Natural killer cell (primary cell): Measurements from ENCODE around the gene THOC6. TPM values are rescaled to one million over a fixed set of nuclear protein-coding genes. Genes with fewer than 3 reads are reported as not detected.

Experiments
- ATAC-seq, 3 donors: fragments of 150-1000 bp in 2 of 3; fragments of 200-7000 bp in 1 of 3; cut with Tn5 transposase; 1 replicate in 1 of 3; 2 replicates in 2 of 3; pipeline ENCODE4 v1.10.0; 2021; ENCODE audit warnings: mild to moderate bottlenecking in 2 of 3, moderate library complexity in 2 of 3
- DNase-seq, 2 donors: peaks; one replicate each; pipeline versions ENCODE4 v3.0.0 to v3.0.0-alpha.2; 2013 to 2021; ENCODE audit warnings: mixed read lengths in 1 of 2
- H3K27ac ChIP-seq: one replicate; pipeline ENCODE4 v1.5.1; 2013; ENCODE audit warnings: mild to moderate bottlenecking, low read length
- H3K27me3 ChIP-seq: one replicate; pipeline ENCODE4 v1.6.1; 2013; ENCODE audit warnings: low read length; ENCODE audit not compliant: control insufficient read depth, insufficient read depth
- H3K36me3 ChIP-seq: one replicate; pipeline ENCODE4 v1.6.1; 2013; ENCODE audit warnings: low read length; ENCODE audit not compliant: control insufficient read depth, insufficient read depth
- H3K4me1 ChIP-seq: one replicate; pipeline ENCODE4 v1.6.1; 2013; ENCODE audit warnings: low read length; ENCODE audit not compliant: control insufficient read depth, insufficient read depth
- H3K4me3 ChIP-seq: one replicate; pipeline ENCODE4 v1.5.1; 2013; ENCODE audit warnings: low read length
- H3K9me3 ChIP-seq: one replicate; pipeline ENCODE4 v1.6.1; 2013; ENCODE audit warnings: low read length; ENCODE audit not compliant: control insufficient read depth, insufficient read depth
- H3K27ac Mint-ChIP-seq, 2 donors: one replicate each; pipeline ENCODE4 v1.8.0; 2022; ENCODE audit warnings: mild to moderate bottlenecking in 2 of 2, mixed read lengths in 2 of 2, moderate library complexity in 1 of 2
- H3K27me3 Mint-ChIP-seq, 2 donors: one replicate each; pipeline ENCODE4 v1.8.0; 2022; ENCODE audit warnings: low read depth in 2 of 2, mixed read lengths in 2 of 2
- H3K36me3 Mint-ChIP-seq: one replicate; pipeline ENCODE4 v1.8.0; 2022; ENCODE audit warnings: mixed read lengths
- H3K4me1 Mint-ChIP-seq, 2 donors: one replicate each; pipeline ENCODE4 v1.8.0; 2022; ENCODE audit warnings: mixed read lengths in 2 of 2
- H3K4me3 Mint-ChIP-seq: one replicate; pipeline ENCODE4 v1.8.0; 2022; ENCODE audit warnings: mild to moderate bottlenecking, moderate library complexity, mixed read lengths
- H3K9me3 Mint-ChIP-seq, 2 donors: one replicate each; pipeline ENCODE4 v1.8.0; 2022; ENCODE audit warnings: mixed read lengths in 2 of 2
- CTCF ChIP-seq: fragments of 200-600 bp; IDR thresholded peaks from one replicate; pipeline ENCODE4 v1.8.0; 2022; ENCODE audit warnings: antibody characterized with exemption
- WGBS: methylation state at CpG from one replicate; pipeline ENCODE4 v1.1.7; 2013; ENCODE audit warnings: missing lambda C conversion rate; ENCODE audit not compliant: insufficient coverage; 5-methylcytosine and 5-hydroxymethylcytosine counted together
- intact Hi-C: fragments of 100-400 bp; cut with micrococcal nuclease; formaldehyde crosslinking; loops from one replicate; pipeline ENCODE4 v1.14.2; 2022
- total RNA-seq, 4 donors: library from RNA; stranded (reverse); fragments of 120-200 nt in 1 of 4; gene quantifications; one replicate each; pipeline versions ENCODE4 v1.2.3 to v1.2.4, GENCODE V29; 2013 to 2022

THOC6 gene
- total RNA-seq, 3 donors from 2014 or later (not counting 1 experiment from before 2014, with no cell fraction given) = 17.1 to 21.5 (median 17.2) TPM

GRCh38 chr16:2990891-2991290 lies 32.9 kb upstream of the THOC6 start:
- intact Hi-C loops = no loop called here
- H3K36me3 ChIP-seq = no peaks in the 10 kb centered on the region
- Mint-ChIP-seq H3K4me3 (no peak overlapping the region), H3K27me3 (no peaks in the 10 kb centered on the region), H3K9me3 (no peaks in the 10 kb centered on the region), H3K27ac (no peak overlapping the region), H3K4me1 (no peaks in the 10 kb centered on the region), H3K36me3 (no peaks in the 10 kb centered on the region)
- H3K9me3 ChIP-seq = no peaks in the 10 kb centered on the region
- no peak overlapping the region for H3K27ac ChIP-seq
- no peaks in the 10 kb centered on the region for H3K27me3 ChIP-seq
- no peak for ATAC-seq
- TF ChIP-seq CTCF = no peak
- no peak overlapping the region for H3K4me3 ChIP-seq
- H3K4me1 ChIP-seq = no peaks in the 10 kb centered on the region
- no peak for DNase-seq
- 78% methylated on average over 10 of the region's 10 CpGs for WGBS

GRCh38 chr16:2991566-2992261 lies 32.1 kb upstream of the THOC6 start:
- H3K27ac ChIP-seq = no peak overlapping the region
- no peaks in the 10 kb centered on the region for H3K4me1 ChIP-seq
- no peaks in the 10 kb centered on the region for H3K27me3 ChIP-seq
- no peak overlapping the region for H3K4me3 ChIP-seq
- H3K9me3 Mint-ChIP-seq = no peaks in the 10 kb centered on the region
- H3K4me1 Mint-ChIP-seq = no peaks in the 10 kb centered on the region
- WGBS = 84% methylated on average over 8 of the region's 12 CpGs
- no peaks in the 10 kb centered on the region for H3K36me3 ChIP-seq
- H3K9me3 ChIP-seq = no peaks in the 10 kb centered on the region
- no peak overlapping the region for H3K27ac Mint-ChIP-seq
- no peaks in the 10 kb centered on the region for H3K27me3 Mint-ChIP-seq
- no peak overlapping the region for H3K4me3 Mint-ChIP-seq
- TF ChIP-seq CTCF = no peak
- intact Hi-C loops = no loop called here
- H3K36me3 Mint-ChIP-seq = no peaks in the 10 kb centered on the region
- DNase-seq = no peak
- no peak for ATAC-seq

GRCh38 chr16:2992383-2993081 lies 31.3 kb upstream of the THOC6 start:
- H3K9me3 Mint-ChIP-seq = no peaks in the 10 kb centered on the region
- H3K9me3 ChIP-seq = no peaks in the 10 kb centered on the region
- H3K4me1 Mint-ChIP-seq = no peaks in the 10 kb centered on the region
- no peak for TF ChIP-seq CTCF
- H3K27ac ChIP-seq = no peak overlapping the region
- H3K27me3 Mint-ChIP-seq = no peaks in the 10 kb centered on the region
- no peak overlapping the region for H3K27ac Mint-ChIP-seq
- no peak for DNase-seq
- WGBS = 97% methylated on average over 12 of the region's 14 CpGs
- H3K4me1 ChIP-seq = no peaks in the 10 kb centered on the region
- intact Hi-C loops = no loop called here
- ATAC-seq = no peak
- H3K36me3 Mint-ChIP-seq = no peaks in the 10 kb centered on the region
- H3K36me3 ChIP-seq = no peaks in the 10 kb centered on the region
- no peaks in the 10 kb centered on the region for H3K27me3 ChIP-seq
- no peak overlapping the region for H3K4me3 Mint-ChIP-seq
- H3K4me3 ChIP-seq = no peak overlapping the region
